Stimulated activated CD8-positive, alpha-beta memory T cell treated with anti-CD3 and anti-CD28 coated beads, Interleukin-15, amount 100 ng/mL, for 48 hours (primary cell): ENCODE measurements around the gene DNAJC13.
"Not testable (repeated sequence)": the region's sequence is repeated elsewhere in the genome, so short reads cannot be mapped to it uniquely, and the experiment has no call there.

ENCODE experiments used
- DNase-seq, 2 donors: peaks; one replicate each; pipeline ENCODE4 v3.0.0-alpha.2; 2020; ENCODE audit warnings: low read depth in 2 of 2

The DNAJC13 gene

DNA sequence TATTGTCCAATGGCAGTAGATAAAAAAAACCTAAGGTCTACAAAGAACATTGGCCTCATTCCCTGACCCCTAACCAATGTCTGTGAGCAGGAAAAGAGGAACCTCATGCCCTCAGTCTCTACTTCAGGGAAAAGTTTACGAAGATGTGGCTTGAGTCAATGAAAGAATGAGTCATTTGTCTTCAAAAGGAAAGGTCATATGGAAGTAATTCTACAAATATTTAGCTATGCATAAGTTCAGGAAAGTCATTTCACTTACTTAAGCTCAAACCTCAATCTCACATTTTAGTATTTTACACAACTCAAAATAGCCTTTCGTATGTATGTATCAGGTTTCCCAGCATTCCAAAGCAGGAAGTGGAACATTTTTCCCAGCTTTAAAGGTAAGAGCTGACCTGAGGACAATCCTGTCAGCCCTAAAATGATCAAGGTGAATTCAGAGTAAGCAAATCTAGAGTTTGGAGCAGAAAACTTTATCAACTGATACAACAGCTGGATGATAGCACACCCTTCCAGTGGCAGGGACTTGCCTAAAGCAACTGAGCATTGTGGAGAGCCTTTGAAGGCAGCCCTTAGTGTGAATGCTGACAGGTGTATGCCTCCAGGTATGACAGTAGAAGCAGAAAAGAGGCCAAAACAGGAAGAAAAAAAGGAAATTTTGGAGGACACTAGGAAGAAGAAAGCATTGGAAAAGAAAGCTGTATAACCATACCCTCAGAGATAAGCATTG, 125.9 kb downstream of the DNAJC13 start:
- no peak for DNase-seq

DNA sequence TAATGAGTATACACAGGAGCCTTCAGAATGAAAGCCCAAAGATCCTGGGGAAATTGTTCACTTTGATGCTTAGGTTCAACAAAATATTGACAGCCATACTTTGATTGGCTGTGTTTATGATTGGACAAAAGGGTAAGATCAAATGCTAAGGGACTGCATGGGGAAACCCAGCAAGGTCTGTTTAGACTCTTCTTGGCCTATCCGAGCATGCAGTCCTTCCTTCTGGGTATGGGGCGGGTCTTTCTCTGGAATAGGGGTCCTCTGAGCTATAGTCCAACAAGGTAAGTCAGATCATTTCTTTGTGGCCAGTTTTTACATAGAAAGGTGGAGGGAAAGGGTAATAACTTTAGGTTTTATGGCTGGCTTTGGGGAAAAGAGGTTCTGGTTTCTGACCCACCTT, 126.8 kb downstream of the DNAJC13 start:
- no peak for DNase-seq

DNA sequence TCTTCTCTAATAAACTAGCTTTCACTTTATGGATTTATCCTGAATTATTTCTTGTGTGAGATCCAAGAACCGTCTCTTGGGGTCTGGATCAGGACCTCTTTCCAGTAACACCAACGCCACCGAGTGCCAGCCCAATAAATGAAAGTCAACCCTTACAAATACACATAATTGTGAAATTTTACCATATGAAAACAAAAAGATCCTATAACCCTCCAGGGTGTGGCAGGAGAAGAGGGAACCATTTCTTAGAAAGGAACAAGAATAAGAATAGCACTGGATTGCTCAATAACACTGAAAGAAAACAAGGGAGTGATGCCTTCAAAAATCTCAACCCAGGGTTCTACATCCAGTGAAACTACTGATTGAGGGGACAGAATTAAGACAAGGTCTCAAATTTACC, 128.2 kb downstream of the DNAJC13 start:
- no peak for DNase-seq

DNA sequence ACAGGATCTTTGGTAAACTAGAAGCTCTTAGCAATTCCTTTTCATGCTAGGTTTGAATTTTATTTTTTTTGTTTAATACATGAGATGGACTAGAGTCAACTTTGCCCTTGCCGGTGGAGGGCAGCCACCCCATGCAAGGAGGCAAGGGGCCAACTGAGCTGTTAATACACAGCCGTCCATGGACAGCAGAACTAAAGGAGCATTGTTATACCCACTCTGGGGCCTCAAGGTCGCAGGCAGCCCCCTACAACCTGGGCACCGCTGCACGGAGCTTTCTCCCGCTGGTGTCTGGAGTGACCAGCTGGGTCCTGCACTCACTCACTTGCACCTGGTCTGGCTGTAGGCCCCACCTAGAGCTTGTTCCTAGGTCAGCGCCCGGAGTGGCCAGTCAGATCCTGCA, 131.9 kb downstream of the DNAJC13 start:
- no peak for DNase-seq

DNA sequence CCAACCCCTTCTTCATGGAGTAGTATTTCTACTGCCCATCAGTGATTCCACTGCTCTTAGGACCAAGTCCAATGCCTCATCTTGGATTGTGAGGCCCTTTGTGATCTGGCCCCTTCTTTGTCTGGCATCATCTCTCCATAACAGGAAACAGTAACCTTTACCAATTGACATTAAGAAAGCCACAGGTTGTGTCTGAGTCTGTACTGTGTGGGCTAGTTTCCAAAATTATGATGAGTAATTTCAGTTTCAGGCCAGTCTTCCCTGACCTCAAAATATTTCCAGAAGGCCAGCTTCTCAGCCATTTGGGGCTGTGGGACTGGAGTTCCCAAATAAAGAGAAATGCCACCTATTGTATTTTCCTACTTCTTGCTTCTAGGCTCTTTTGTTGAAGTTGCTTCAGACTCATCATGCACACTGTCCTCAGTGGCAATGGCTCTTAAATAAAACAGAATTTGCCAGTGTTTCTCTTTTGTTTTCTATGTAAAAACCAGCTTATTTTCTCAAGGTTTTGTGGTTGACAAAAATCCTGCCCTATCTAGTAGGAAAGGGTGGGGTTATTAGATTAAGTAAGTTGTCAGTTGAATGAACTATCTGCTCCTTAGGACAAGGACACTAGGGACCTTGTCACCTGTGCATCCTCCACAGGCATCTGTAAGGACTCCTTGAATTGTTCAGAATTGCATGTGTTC, 132.7 kb downstream of the DNAJC13 start:
- no peak for DNase-seq

DNA sequence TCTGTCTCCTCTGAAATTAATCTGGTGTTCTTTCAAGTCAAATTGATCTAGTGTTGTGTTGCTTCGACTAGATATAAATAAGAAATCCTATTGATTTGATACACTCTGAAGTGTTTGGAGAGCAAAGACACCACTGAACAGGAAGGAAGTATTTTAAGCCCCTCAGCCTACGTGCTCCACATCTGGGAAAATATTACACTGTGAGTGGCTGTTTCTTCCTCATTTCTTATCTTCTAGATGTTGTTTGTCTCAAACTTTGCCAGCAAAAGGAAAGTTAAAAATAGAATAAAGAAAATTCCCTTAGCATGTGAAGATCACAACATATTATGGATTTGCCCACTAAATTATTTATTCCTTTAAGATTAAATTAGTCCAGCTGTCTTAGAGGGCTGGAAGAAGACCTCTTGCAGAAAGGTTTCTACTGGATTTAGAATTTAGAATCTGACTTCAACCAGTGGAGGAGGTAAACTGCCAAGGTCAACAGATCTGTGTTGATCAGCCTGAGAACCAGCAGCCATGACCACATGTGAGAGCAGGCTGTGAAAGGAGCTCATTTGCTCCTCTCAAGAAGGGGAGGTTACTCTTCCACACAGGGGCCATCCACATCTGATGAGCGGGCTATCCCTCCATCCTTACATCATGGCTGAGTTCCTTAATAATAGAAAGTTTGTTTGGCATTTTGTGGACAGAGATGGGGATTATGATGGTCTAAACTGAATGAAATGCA, 133.4 kb downstream of the DNAJC13 start:
- no peak for DNase-seq

DNA sequence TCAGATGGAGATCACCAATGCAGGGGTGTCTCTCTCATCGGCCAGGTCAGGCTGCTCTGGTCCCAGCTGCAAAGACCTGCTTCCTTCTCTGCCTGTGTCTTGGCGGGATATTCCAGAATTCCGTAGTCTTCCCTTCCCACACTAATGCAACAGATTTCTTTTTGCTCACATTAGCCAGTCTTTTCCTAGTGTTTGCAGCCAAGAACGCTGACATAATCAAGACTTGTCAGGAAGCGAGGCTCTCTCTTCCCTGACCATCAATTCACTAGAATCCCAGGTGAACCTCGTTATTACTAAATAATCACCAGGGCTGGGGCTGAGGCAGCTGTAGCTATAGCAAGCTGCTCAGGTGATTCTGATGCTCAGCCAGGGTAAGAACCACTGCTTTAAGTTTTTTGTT, 136.5 kb downstream of the DNAJC13 start:
- DNase-seq, result no peak

DNA sequence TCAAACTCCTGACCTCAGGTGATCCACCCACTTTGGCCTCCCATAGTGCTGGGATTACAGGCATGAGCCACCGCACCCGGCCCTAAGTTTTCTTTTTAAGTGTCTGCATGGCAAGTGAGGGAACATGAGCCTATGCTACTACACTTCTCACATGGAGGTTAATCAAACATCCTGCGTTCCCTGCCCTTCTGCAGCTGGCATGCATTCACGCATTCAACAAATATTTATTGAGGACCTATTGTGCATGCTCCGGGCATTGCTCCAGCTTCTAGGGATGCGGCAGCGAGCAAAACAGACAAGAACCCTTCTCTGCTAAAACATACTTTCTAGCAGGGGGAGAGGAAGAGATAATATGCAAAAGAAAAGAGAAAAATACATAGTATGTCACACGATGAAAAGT, 137.1 kb downstream of the DNAJC13 start:
- no peak for DNase-seq

DNA sequence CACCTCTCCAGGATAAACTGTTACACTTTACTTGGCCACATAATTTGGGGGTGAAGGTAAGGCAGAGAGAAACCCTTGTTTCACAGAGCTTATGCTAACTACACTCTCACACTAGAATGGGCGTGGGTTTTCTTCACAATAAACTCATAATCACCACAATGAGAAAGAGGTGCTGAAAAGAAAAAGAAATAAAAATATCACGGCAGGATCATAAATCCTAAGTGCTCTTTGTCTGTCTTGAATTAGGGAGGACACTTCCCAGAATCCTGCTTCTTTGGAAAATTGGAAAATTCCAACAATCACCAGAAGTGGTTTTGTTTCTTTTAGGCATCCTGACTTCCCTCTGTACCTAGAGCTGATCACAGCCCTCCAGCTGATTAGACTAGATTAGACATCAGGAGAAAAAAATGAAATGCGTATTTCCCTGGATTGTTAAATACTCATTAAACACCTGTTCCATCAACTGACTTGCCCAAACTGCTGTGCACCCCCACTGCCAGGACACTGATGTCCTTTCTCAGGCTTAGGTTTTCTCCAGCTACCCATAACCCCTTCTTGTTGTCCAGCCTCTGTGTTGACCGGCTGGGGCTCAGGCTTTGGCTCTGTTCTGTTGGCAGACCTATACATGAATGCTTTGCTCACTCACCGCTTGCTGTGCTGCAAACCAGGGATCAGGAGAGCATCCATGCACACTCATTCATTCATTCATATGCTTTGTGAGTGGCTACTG, 138.2 kb downstream of the DNAJC13 start:
- no peak for DNase-seq

DNA sequence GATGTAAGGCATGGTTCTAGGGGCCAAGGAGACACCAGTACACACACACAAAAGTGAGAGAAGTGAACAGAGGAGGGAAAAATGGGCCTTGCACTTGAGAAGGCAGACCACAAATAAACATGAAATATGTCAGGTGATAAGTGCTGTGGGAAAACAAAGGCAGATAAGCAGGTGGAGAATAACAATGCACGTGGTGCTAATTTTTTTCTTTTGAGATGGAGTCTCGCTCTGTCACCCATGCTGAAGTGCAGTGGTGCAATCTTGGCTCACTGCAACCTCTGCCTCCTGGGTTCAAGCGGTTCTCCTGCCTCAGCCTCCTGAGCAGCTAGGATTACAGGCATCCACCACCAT, 138.7 kb downstream of the DNAJC13 start:
- DNase-seq, result not testable (repeated sequence)

DNA sequence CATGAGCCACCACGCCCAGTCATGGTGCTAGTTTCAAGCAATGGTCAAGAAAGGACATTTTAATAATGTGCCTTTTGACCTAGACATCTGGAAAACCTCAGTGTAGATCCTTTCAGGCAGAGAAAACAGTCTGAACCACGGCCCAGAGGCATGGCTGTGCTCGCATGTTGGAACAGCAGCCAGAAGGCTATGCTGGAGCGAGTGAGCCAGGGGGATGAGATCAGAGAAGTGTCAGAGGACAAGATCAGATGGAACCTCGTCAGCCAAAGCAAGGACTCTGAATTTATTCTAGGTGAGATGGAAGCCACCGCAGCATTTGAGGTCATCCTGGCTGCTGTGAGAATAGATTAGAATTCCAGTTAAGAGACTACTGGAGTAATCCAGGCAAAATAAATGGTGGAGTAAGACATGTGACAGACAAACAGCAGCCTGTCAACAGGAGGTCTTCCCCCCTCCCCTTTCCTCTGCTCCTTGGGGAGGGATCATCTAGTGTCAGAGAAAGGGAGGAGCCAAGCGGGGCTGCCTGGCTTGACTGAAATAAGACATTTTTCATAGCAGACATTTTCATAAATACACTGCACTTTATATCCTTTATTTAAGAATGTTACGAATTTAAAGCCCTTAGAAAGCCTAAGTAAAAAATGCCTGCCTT, 139.3 kb downstream of the DNAJC13 start:
- no peak for DNase-seq

DNA sequence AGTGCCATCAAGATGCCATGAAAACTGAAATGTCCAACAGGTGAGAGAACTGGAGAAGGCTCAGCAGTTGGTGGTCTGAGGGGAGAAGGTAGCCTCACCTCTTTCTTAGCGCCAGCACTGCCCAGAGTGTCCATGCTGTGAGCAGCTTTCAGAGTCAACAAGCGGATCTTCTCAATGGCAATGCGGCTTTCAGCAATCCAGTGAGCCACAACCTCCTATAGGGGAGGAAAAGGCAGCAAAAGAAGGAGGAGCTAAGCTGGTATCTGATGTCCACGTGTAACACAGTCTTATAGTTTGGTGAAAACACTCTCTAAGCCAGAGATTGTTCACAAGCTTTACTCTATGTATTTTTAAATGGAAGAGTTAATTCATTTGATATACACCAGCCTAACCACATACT, 143.7 kb downstream of the DNAJC13 start:
- no peak for DNase-seq

DNA sequence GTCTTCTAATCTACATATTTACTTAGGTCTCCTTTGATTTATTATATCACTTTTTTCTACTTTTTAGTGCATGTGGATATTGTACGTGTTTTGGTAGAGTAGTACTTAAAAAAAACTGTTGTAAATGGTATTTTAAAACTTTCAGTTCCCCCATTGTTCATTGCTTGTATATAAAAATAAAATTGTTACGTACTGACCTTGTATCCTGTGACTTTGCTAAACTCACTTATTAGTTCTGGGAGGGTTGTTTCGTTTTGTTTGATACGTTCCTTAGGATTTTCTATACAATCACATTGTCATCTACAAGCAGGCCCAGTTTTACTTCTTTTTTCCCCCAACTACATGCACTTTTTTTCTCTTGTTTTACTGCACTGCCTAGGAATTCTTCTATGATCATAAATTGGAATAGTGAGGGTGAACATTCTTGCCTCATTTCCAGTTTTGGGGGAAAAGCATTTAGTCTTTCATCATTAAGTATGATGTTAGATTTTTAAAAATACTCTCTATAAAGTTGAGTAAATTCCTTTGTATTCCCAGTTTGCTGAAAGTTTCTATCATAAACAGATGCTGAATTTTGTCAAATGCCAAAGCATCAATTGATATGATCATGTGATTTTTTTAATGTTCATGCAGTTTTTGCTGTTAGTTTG, 146.2 kb downstream of the DNAJC13 start:
- DNase-seq, result no peak

DNA sequence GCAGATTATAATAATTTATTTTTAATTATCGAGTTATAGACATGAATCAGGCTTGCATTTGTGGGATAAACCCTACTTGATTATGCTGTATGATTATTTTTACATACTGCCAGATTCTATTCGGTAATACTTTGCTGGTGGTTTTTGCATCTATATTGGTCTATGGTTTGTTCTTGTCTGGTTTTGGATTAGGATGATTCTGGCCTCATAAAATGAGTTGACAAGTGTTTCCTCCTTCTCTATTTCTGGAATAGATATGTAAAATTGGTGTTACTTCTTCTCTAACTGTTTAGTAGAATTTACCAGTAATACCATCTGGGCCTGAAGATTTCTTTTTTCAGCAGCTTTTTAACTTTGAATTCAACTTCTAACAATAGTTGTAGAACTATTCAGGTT, 146.8 kb downstream of the DNAJC13 start:
- no peak for DNase-seq

DNA sequence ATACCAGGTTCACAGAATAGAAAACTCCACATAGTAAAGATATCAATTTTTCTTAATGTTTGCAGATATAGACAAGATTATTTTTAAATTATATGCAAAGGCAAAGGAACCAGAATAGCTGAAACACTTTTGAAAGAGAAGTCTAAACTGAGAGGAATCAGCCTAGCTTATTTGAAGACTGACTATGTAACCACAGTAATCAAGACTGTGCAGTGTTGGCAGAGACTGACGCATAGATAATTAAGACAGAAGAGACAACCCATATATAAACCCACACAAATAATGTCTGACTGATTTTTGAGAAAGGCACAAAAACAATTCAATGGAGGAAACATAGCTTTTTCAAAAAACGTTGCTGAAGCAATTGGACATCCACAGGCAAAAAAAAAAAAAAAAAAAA, 151.1 kb downstream of the DNAJC13 start:
- no peak for DNase-seq

DNA sequence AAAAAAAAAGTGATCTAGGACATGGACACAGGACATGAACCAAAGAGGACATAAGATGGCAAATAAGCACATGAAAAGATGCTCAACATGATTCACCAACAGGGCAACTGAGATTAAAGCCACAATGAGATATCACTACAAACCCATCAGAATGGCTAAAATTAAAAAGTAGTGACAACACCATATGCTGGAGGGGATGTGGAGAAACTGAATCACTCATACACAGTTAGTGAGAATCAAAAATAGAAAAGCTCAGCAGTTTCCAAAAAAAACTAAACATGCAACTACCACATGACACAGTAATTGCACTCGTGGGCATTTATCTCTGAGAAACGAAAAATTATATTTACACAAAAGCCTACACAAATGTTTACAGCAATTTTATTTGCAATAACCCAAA, 151.9 kb downstream of the DNAJC13 start:
- no peak for DNase-seq

DNA sequence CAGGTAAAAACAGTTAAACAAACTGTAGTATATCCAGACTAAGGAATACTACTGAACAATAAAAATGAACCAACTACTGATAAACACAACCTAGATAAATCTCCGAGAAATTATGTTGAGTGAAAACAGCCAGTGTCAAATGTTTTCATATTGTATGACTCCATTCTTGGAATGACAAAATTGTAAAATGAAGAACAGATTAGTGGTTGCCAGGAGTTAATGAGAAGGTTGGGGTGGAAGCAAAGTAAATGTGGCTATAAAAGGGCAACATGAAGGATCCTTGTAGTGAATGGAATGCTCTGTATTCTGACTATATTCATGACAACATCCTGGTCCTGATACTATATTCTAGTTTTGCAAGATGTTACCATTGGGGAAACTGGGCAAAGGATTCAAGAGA, 152.3 kb downstream of the DNAJC13 start:
- no peak for DNase-seq

DNA sequence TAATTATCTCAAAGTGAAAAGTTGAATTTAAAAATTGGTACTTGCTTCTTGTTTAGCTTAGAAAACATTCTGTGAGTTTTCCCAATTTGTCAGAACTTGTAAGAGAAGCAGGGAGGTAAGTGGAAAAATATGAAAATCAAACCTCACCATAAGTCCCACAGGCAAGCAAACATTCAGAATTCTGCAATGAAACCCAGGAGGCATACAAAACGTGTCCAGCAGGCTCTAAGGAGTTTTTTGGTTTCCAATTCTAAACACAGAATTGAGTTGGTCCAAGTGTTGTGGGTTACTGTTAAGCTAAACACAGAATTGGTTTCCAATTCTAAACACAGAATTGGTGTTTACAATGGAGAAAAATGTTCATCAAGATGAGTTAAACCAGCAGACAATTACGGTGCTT, 152.7 kb downstream of the DNAJC13 start:
- no peak for DNase-seq

DNA sequence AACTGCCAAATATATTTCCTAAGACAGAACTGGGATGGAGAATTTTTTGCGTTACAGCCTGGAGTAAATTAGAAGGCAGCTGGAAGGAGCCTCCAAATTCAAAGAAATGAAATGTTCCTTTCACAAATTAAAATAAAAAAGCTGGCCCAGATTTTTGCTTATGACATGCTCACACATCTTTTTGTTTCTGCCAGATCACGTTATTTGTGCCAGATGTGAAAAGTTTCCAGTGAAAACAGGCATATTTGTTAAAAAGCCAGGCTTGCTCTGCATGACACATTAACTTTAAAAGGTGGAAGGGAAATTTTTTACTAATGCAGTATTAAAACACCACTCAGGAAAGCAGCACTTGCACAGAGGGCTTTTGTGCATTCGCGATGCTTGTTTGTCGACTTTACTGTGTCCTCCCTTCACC, 156.5 kb downstream of the DNAJC13 start:
- DNase-seq, result no peak

DNA sequence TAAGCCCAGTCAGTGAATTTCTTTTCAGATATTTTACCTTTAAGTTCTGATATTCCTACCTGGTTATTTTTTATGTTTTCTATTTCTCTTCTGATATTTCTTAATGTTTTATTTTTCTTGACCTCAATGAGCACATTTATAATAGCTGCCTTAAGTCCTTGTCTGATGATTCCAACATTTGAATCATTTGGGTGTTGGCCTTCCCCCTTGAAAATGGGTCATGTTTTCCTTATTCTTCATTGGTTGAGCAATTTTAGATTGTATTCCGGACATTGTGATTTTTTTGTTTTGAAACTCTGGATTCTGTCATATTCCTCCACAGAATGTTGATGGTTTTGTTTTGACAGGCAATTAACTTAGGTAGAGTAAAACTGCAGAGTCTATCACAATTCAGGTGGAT, 170.1 kb downstream of the DNAJC13 start:
- DNase-seq, result no peak
